Neural crest cell (in vitro differentiated cells): ENCODE data around the gene MYH16. TPM values are rescaled to one million over a fixed set of nuclear protein-coding genes. Genes with fewer than 3 reads are reported as not detected.

ENCODE experiments used
- DNase-seq: peaks from one replicate; pipeline ENCODE4 v3.0.0; 2021; ENCODE audit warnings: low read depth, mixed read lengths, low spot score
- H3K27ac Mint-ChIP-seq: one replicate; pipeline ENCODE4 v1.8.0; 2021; ENCODE audit warnings: mild to moderate bottlenecking, mixed read lengths; ENCODE audit not compliant: unreplicated experiment
- H3K27me3 Mint-ChIP-seq: 2 replicates; pipeline ENCODE4 v1.8.0; 2021; ENCODE audit warnings: low read depth, mild to moderate bottlenecking, mixed read lengths
- H3K36me3 Mint-ChIP-seq: 2 replicates; pipeline ENCODE4 v1.8.0; 2021; ENCODE audit warnings: low read depth, mild to moderate bottlenecking, mixed read lengths
- H3K4me1 Mint-ChIP-seq: 2 replicates; pipeline ENCODE4 v1.8.0; 2021; ENCODE audit warnings: mixed read lengths
- H3K4me3 Mint-ChIP-seq: one replicate; pipeline ENCODE4 v1.8.0; 2021; ENCODE audit warnings: mild to moderate bottlenecking, mixed read lengths
- H3K9me3 Mint-ChIP-seq: 2 replicates; pipeline ENCODE4 v1.8.0; 2021; ENCODE audit warnings: mixed read lengths
- CTCF ChIP-seq: fragments of 200-600 bp; sonication (generic); conservative IDR thresholded peaks from 2 replicates; pipeline ENCODE4 v1.5.0; 2021; ENCODE audit warnings: antibody characterized with exemption, mild to moderate bottlenecking
- total RNA-seq: library from RNA; stranded (reverse); gene quantifications from 2 replicates; pipeline ENCODE4 v1.2.1, GENCODE V29; 2021

The MYH16 gene
- total RNA-seq, 1 donor from 2014 or later = not detected

- Mint-ChIP-seq H3K9me3 (no peaks in the 10 kb centered on the region), H3K36me3 (no peaks in the 10 kb centered on the region), H3K4me3 (no peak overlapping the region), H3K4me1 (no peaks in the 10 kb centered on the region), H3K27me3 (peaks cover 12% of the 10 kb centered on the region), H3K27ac (no peak overlapping the region)
- no peak for DNase-seq
- no peak for TF ChIP-seq CTCF
These were observed 11.0 kb upstream of the MYH16 start for GRCh38 chr7:99261646-99262045.

GRCh38 chr7:99265848-99266480, 6.7 kb upstream of the MYH16 start:
- TF ChIP-seq CTCF = no peak
- Mint-ChIP-seq H3K4me1 (peaks cover 9% of the 10 kb centered on the region), H3K27me3 (peaks cover 12% of the 10 kb centered on the region), H3K9me3 (no peaks in the 10 kb centered on the region), H3K4me3 (no peak overlapping the region), H3K36me3 (no peaks in the 10 kb centered on the region), H3K27ac (no peak overlapping the region)
- no peak for DNase-seq

- Mint-ChIP-seq H3K27ac (no peak overlapping the region), H3K27me3 (peaks cover 12% of the 10 kb centered on the region), H3K4me1 (peaks cover 9% of the 10 kb centered on the region), H3K36me3 (no peaks in the 10 kb centered on the region), H3K9me3 (no peaks in the 10 kb centered on the region), H3K4me3 (no peak overlapping the region)
- DNase-seq = peak; percentile 19
- TF ChIP-seq CTCF = no peak
These were observed 5.2 kb upstream of the MYH16 start for GRCh38 chr7:99267481-99267840.

- Mint-ChIP-seq H3K27ac (no peak overlapping the region), H3K4me1 (peaks cover 9% of the 10 kb centered on the region), H3K9me3 (no peaks in the 10 kb centered on the region), H3K36me3 (no peaks in the 10 kb centered on the region), H3K27me3 (peaks cover 7% of the 10 kb centered on the region), H3K4me3 (no peak overlapping the region)
- no peak for TF ChIP-seq CTCF
- no peak for DNase-seq
These were observed 4.6 kb upstream of the MYH16 start for GRCh38 chr7:99267841-99268576.

GRCh38 chr7:99268577-99268908, 4.1 kb upstream of the MYH16 start:
- Mint-ChIP-seq H3K4me1 (peaks cover 9% of the 10 kb centered on the region), H3K27me3 (peaks cover 6% of the 10 kb centered on the region), H3K4me3 (no peak overlapping the region), H3K36me3 (no peaks in the 10 kb centered on the region), H3K27ac (no peak overlapping the region), H3K9me3 (no peaks in the 10 kb centered on the region)
- DNase-seq = no peak
- no peak for TF ChIP-seq CTCF
